A549 (cell line): ENCODE data around the gene IFIH1. TPM values are rescaled to one million over a fixed set of nuclear protein-coding genes. Genes with fewer than 3 reads are reported as not detected.

ENCODE experiments used
- ATAC-seq, 2 experiments: fragments of 200-7000 bp in 1 of 2; fragments of >200 bp in 1 of 2; cut with Nextera tagmentation in 1 of 2; cut with Tn5 transposase in 1 of 2; 3 replicates each; pipeline versions ENCODE4 v1.8.0 to v1.9.1; 2018 to 2020; ENCODE audit warnings: mild to moderate bottlenecking in 1 of 2, moderate library complexity in 1 of 2
- CTCF ChIA-PET: fragments of 300-600 bp; sonication (Branson Sonifier 250); formaldehyde crosslinking; extraction: SDS; loops from one replicate; lab custom pipeline; 2021; ENCODE audit warnings: antibody characterized with exemption, inconsistent platforms; lab: Yijun Ruan, JAX
- POLR2A ChIA-PET: fragments of 350-600 bp; formaldehyde crosslinking; extraction: SDS; loops from one replicate; lab custom pipeline; 2021; ENCODE audit warnings: antibody characterized with exemption, inconsistent platforms; lab: Yijun Ruan, JAX
- DNase-seq, 2 experiments: peaks; one replicate each; pipeline versions ENCODE4 v3.0.0 to v3.0.0-alpha.2; 2011 to 2016; ENCODE audit warnings: low read depth in 1 of 2, low spot score in 1 of 2
- FAIRE-seq: peaks from 2 replicates; lab custom pipeline; 2011; peaks lifted over from hg19 to GRCh38; lab: Jason Lieb, UNC
- H3K27ac ChIP-seq, 2 experiments: fragments of >200 bp; sonication (Bioruptor Twin); formaldehyde crosslinking; 3 replicates each; pipeline ENCODE4 v1.5.1; 2016 to 2017
- H3K4me1 ChIP-seq: fragments of >200 bp; sonication (Bioruptor Twin); formaldehyde crosslinking; 3 replicates; pipeline ENCODE4 v1.6.1; 2016
- H3K4me2 ChIP-seq: fragments of >200 bp; sonication (Bioruptor Twin); formaldehyde crosslinking; 3 replicates; pipeline ENCODE4 v1.6.1; 2016
- H3K4me3 ChIP-seq: fragments of >200 bp; sonication (Bioruptor Twin); formaldehyde crosslinking; 3 replicates; pipeline ENCODE4 v1.5.1; 2016
- H3K9me3 ChIP-seq: fragments of >200 bp; sonication (Bioruptor Twin); formaldehyde crosslinking; 3 replicates; pipeline ENCODE4 v1.6.1; 2016
- BCL3 ChIP-seq: fragments of >200 bp; sonication (Bioruptor Twin); formaldehyde crosslinking; IDR thresholded peaks from 3 replicates; pipeline ENCODE4 v1.6.1; 2016
- CBX2 ChIP-seq: fragments of 200-600 bp; sonication (generic); IDR thresholded peaks from 2 replicates; pipeline ENCODE4 v1.6.1; 2016; ENCODE audit warnings: low read depth, mild to moderate bottlenecking, borderline replicate concordance
- CHD2 ChIP-seq: fragments of 150-350 bp; IDR thresholded peaks from 2 replicates; pipeline ENCODE4 v1.6.1; 2014; ENCODE audit warnings: low read length; ENCODE audit not compliant: partially characterized antibody
- E2F6 ChIP-seq: IDR thresholded peaks from 2 replicates; pipeline ENCODE4 v1.6.1; 2012; ENCODE audit warnings: low read depth, borderline replicate concordance
- EHMT2 ChIP-seq: fragments of 200-600 bp; sonication (generic); IDR thresholded peaks from 2 replicates; pipeline ENCODE4 v1.6.1; 2016; ENCODE audit warnings: antibody characterized with exemption, low read depth, mild to moderate bottlenecking, moderate library complexity
- ESRRA ChIP-seq: fragments of 150-350 bp; IDR thresholded peaks from 2 replicates; pipeline ENCODE4 v1.6.1; 2014; ENCODE audit warnings: mild to moderate bottlenecking, low read length, borderline replicate concordance
- HOXA7 ChIP-seq: fragments of 250-450 bp; sonication (Bioruptor Pico); IDR thresholded peaks from 2 replicates; pipeline ENCODE4 v1.5.0; 2020; ENCODE audit warnings: mild to moderate bottlenecking, moderate library complexity
- JUN ChIP-seq, 2 experiments: fragments of >200 bp; sonication (Bioruptor Twin); formaldehyde crosslinking; IDR thresholded peaks; 2 replicates in 1 of 2; 3 replicates in 1 of 2; pipeline ENCODE4 v1.6.1; 2016 to 2017
- JUNB ChIP-seq: fragments of >200 bp; sonication (Bioruptor Twin); formaldehyde crosslinking; IDR thresholded peaks from 2 replicates; pipeline ENCODE4 v1.6.1; 2016
- KDM5A ChIP-seq: fragments of 200-600 bp; sonication (generic); IDR thresholded peaks from 2 replicates; pipeline ENCODE4 v1.6.1; 2016; ENCODE audit warnings: antibody characterized with exemption, mild to moderate bottlenecking
- MAX ChIP-seq: IDR thresholded peaks from 2 replicates; pipeline ENCODE4 v1.6.1; 2012
- MYC ChIP-seq: IDR thresholded peaks from 2 replicates; pipeline ENCODE4 v1.6.1; 2012; ENCODE audit warnings: mild to moderate bottlenecking, inconsistent platforms, low read length, improper control_type of control experiment, borderline replicate concordance
- NR3C1 ChIP-seq: fragments of >200 bp; sonication (Bioruptor Twin); formaldehyde crosslinking; IDR thresholded peaks from 3 replicates; pipeline ENCODE4 v1.6.1; 2017
- PBX3 ChIP-seq: IDR thresholded peaks from 2 replicates; pipeline ENCODE4 v1.6.1; 2012
- PHF8 ChIP-seq: fragments of 200-600 bp; sonication (generic); IDR thresholded peaks from 2 replicates; pipeline ENCODE4 v1.6.1; 2016; ENCODE audit warnings: low read depth, mild to moderate bottlenecking, antibody characterized with exemption, moderate library complexity, borderline replicate concordance
- POLR2A ChIP-seq: IDR thresholded peaks from 2 replicates; pipeline ENCODE4 v1.6.1; 2012; ENCODE audit warnings: mild to moderate bottlenecking, low read length
- RAD21 ChIP-seq, 2 experiments: fragments of >200 bp in 1 of 2; sonication (Bioruptor Twin) in 1 of 2; formaldehyde crosslinking in 1 of 2; IDR thresholded peaks in 1 of 2; conservative IDR thresholded peaks in 1 of 2; 2 replicates in 1 of 2; 3 replicates in 1 of 2; pipeline ENCODE4 v1.6.1; 2012 to 2018; ENCODE audit warnings: inconsistent platforms in 1 of 2
- RARB ChIP-seq: fragments of 250-450 bp; sonication (Bioruptor Pico); IDR thresholded peaks from 2 replicates; pipeline ENCODE4 v1.8.0; 2021; ENCODE audit warnings: mild to moderate bottlenecking, moderate library complexity
- REST ChIP-seq: fragments of 200-600 bp; sonication (generic); IDR thresholded peaks from 2 replicates; pipeline ENCODE4 v1.6.1; 2016; ENCODE audit warnings: antibody characterized with exemption, mild to moderate bottlenecking, moderate library complexity
- RNF2 ChIP-seq: fragments of 200-600 bp; sonication (generic); IDR thresholded peaks from 2 replicates; pipeline ENCODE4 v1.6.1; 2016; ENCODE audit warnings: low read depth, mild to moderate bottlenecking, antibody characterized with exemption, moderate library complexity, borderline replicate concordance
- SMC3 ChIP-seq: fragments of >200 bp; sonication (Bioruptor Twin); formaldehyde crosslinking; IDR thresholded peaks from 3 replicates; pipeline ENCODE4 v1.6.1; 2018; ENCODE audit warnings: inconsistent platforms
- ZC3H11A ChIP-seq: fragments of 450-650 bp; IDR thresholded peaks from 2 replicates; pipeline ENCODE4 v1.6.1; 2014; ENCODE audit warnings: antibody characterized with exemption, mild to moderate bottlenecking
- ZSCAN20 ChIP-seq: fragments of 250-450 bp; sonication (Bioruptor Pico); IDR thresholded peaks from 2 replicates; pipeline ENCODE4 v1.8.0; 2022; ENCODE audit warnings: mild to moderate bottlenecking, moderate library complexity
- WGBS: methylation state at CpG from one replicate; pipeline ENCODE4 v1.1.6; 2017; ENCODE audit errors: missing lambda C conversion rate; 5-methylcytosine and 5-hydroxymethylcytosine counted together
- polyA plus RNA-seq, 4 experiments: library from polyadenylated mRNA; depleted of rRNA in 3 of 4; stranded (reverse); fragments of >200 nt; fragmentation: RNase III in 1 of 4; extraction: RNeasy Plus Mini Kit Qiagen cat#74134 plus additional on column Dnase treatment in 1 of 4; gene quantifications; 2 replicates in 3 of 4; 3 replicates in 1 of 4; pipeline ENCODE4 v1.2.3, GENCODE V29; 2011 to 2017

IFIH1 gene
- polyA plus RNA-seq, 2 of the 4 experiments (the other 2 are of a cell fraction): 0.21 to 0.57 TPM

GRCh38 chr2:162344617-162344950 lies 26.1 kb upstream of the IFIH1 start:
- Histone ChIP-seq H3K4me2 (peak overlapping the region; percentile 98), H3K27ac (peak overlapping the region; percentile 83 to 88), H3K4me3 (peak overlapping the region; percentile 92), H3K9me3 (no peaks in the 10 kb centered on the region), H3K4me1 (0 out of 3 replicates have a peak, but pooled peaks cover 4% of the 10 kb centered on the region)
- 12% methylated on average over 8 of the region's 8 CpGs for WGBS
- ATAC-seq (peak; percentile 1 to 9; a peak in 3 of 6 replicates), FAIRE-seq (no peak), DNase-seq (peak in 1 of 2 experiments; percentile 3)
- ChIA-PET POLR2A (no interaction called here), CTCF (no interaction called here)
- TF ChIP-seq RARB (CRISPR knock-in tag) (no peak), ZSCAN20 (CRISPR knock-in tag) (no peak), ZC3H11A (no peak), KDM5A (no peak), RAD21 (conservative IDR thresholded peaks at IDR 0.05 in 1 of 2, IDR thresholded peaks at IDR 0.05 in 1 of 2) (no peak), MYC (no peak), HOXA7 (CRISPR knock-in tag) (no peak), ESRRA (no peak), PBX3 (no peak), CBX2 (no peak), SMC3 (no peak), EHMT2 (no peak), E2F6 (no peak), CHD2 (no peak), NR3C1 (no peak)

GRCh38 chr2:162343824-162344616 lies 25.5 kb upstream of the IFIH1 start, which contains the start of gene GCA:
Gene GCA, plus strand, starts transcription at chr2:162344132. Its CDS starts 117 bp downstream, at chr2:162344249.
- ATAC-seq (peak; percentile 98 to 100), FAIRE-seq (peak; percentile 54), DNase-seq (peak; percentile 79 to 97)
- Histone ChIP-seq H3K9me3 (no peaks in the 10 kb centered on the region), H3K4me1 (0 out of 3 replicates have a peak, but pooled peaks cover 4% of the 10 kb centered on the region), H3K27ac (peak within 1 kb of the TSS; percentile 83 to 88), H3K4me2 (peak within 1 kb of the TSS; percentile 98), H3K4me3 (peak within 1 kb of the TSS; percentile 92)
- ChIA-PET CTCF (interaction anchor here (2.0 kb wide), 1 partner anchor 46 kb away, joined by 5 read pairs; no protein-coding TSS in a partner anchor), POLR2A (interaction anchor here (0.6 kb wide), 1 partner anchor 1034 kb away, joined by 3 read pairs; no protein-coding TSS in a partner anchor)
- TF ChIP-seq MAX: peak; percentile 45; the same call in 1 of the 2 replicates
- peak; percentile 86 for TF ChIP-seq REST
- 0 out of 3 replicates have a peak, but pooled peaks have one; percentile 47 for TF ChIP-seq BCL3
- peak; percentile 74; the same call in 1 of the 2 replicates for TF ChIP-seq E2F6
- TF ChIP-seq RNF2: no peak
- TF ChIP-seq JUN (IDR thresholded peaks at IDR 0.05): 0 out of 5 replicates have a peak, but pooled peaks of 1 of the 2 experiments have one; percentile 38
- TF ChIP-seq CHD2: peak; percentile 83
- no peak for TF ChIP-seq JUNB
- peak; percentile 93 for TF ChIP-seq PHF8
- TF ChIP-seq CBX2: no peak
- peak; percentile 77 for TF ChIP-seq POLR2A
- TF ChIP-seq ZSCAN20 (CRISPR knock-in tag): no peak
- WGBS: 2% methylated on average over 41 of the region's 57 CpGs
